HG03097 (cell line): Measurements from ENCODE around the gene WSCD2.

Source experiments
- ATAC-seq: cut with Tn5 transposase; IDR thresholded peaks from one replicate; pipeline ENCODE4 v1.9.1; 2021; ENCODE audit not compliant: unreplicated experiment, low FRiP score

WSCD2 gene

GRCh38 chr12:108126212-108126611, 2.9 kb upstream of the WSCD2 start:
- no peak for ATAC-seq

GRCh38 chr12:108126990-108127501, 2.0 kb upstream of the WSCD2 start:
- ATAC-seq, result no peak

GRCh38 chr12:108127654-108128053, 1.4 kb upstream of the WSCD2 start:
- no peak for ATAC-seq

- ATAC-seq, result no peak
Observed at GRCh38 chr12:108128221-108129016, 669 bp upstream of the WSCD2 start.

GRCh38 chr12:108131035-108131434, 1.9 kb downstream of the WSCD2 start:
- no peak for ATAC-seq

- no peak for ATAC-seq
Observed at GRCh38 chr12:108131657-108132126, 2.6 kb downstream of the WSCD2 start.

- no peak for ATAC-seq
Observed at GRCh38 chr12:108133482-108133881, 4.4 kb downstream of the WSCD2 start.

GRCh38 chr12:108134744-108135143, 5.7 kb downstream of the WSCD2 start:
- no peak for ATAC-seq

- no peak for ATAC-seq
Observed at GRCh38 chr12:108135627-108136026, 6.5 kb downstream of the WSCD2 start.

GRCh38 chr12:108136697-108137096, 7.6 kb downstream of the WSCD2 start:
- ATAC-seq, result no peak

- ATAC-seq, result no peak
Observed at GRCh38 chr12:108139454-108139853, 10.4 kb downstream of the WSCD2 start.

GRCh38 chr12:108140501-108140900, 11.4 kb downstream of the WSCD2 start:
- no peak for ATAC-seq

GRCh38 chr12:108141600-108142130, 12.6 kb downstream of the WSCD2 start:
- no peak for ATAC-seq

GRCh38 chr12:108143144-108143543, 14.1 kb downstream of the WSCD2 start:
- ATAC-seq, result no peak

GRCh38 chr12:108144080-108144479, 15.0 kb downstream of the WSCD2 start:
- no peak for ATAC-seq

GRCh38 chr12:108145011-108145410, 15.9 kb downstream of the WSCD2 start:
- ATAC-seq, result no peak

- no peak for ATAC-seq
Observed at GRCh38 chr12:108146035-108146893, 17.2 kb downstream of the WSCD2 start.

GRCh38 chr12:108147279-108147678, 18.2 kb downstream of the WSCD2 start:
- no peak for ATAC-seq

GRCh38 chr12:108148521-108149074, 19.5 kb downstream of the WSCD2 start:
- ATAC-seq, result no peak

GRCh38 chr12:108150436-108150835, 21.3 kb downstream of the WSCD2 start:
- no peak for ATAC-seq
